Trophoblast cell (in vitro differentiated cells and primary cell): Measurements from ENCODE around the gene NFYC.
A peak's percentile ranks its signal among the peaks of the same experiment; 100 is the strongest.

Source experiments
- DNase-seq, 2 donors: peaks; one replicate each; pipeline ENCODE4 v3.0.0-alpha.2; 2016
- H2AFZ ChIP-seq: 2 replicates; pipeline ENCODE4 v1.6.1; 2013; ENCODE audit warnings: low read length, moderate library complexity, mild to moderate bottlenecking; ENCODE audit not compliant: insufficient read depth, poor library complexity
- H2AK5ac ChIP-seq: 2 replicates; pipeline ENCODE4 v1.6.1; 2013; ENCODE audit warnings: mild to moderate bottlenecking, low read length
- H2BK120ac ChIP-seq: 2 replicates; pipeline ENCODE4 v1.6.1; 2013; ENCODE audit warnings: low read length, mild to moderate bottlenecking, moderate library complexity; ENCODE audit not compliant: insufficient read depth, poor library complexity
- H2BK12ac ChIP-seq: 2 replicates; pipeline ENCODE4 v1.6.1; 2013; ENCODE audit warnings: mild to moderate bottlenecking, low read length, moderate library complexity
- H2BK5ac ChIP-seq: 2 replicates; pipeline ENCODE4 v1.6.1; 2013; ENCODE audit warnings: low read length, low read depth, moderate library complexity, mild to moderate bottlenecking; ENCODE audit not compliant: poor library complexity
- H3K14ac ChIP-seq: 2 replicates; pipeline ENCODE4 v1.6.1; 2013; ENCODE audit warnings: mild to moderate bottlenecking, low read length
- H3K18ac ChIP-seq: 2 replicates; pipeline ENCODE4 v1.6.1; 2013; ENCODE audit warnings: mild to moderate bottlenecking, low read length
- H3K23ac ChIP-seq: 2 replicates; pipeline ENCODE4 v1.6.1; 2013; ENCODE audit warnings: low read length
- H3K27ac ChIP-seq: 2 replicates; pipeline ENCODE4 v1.5.1; 2013; ENCODE audit warnings: low read depth, mild to moderate bottlenecking, inconsistent platforms, low read length, moderate library complexity
- H3K27me3 ChIP-seq: 2 replicates; pipeline ENCODE4 v1.6.1; 2013; ENCODE audit warnings: inconsistent platforms, mild to moderate bottlenecking, low read length, moderate library complexity; ENCODE audit not compliant: insufficient read depth
- H3K36me3 ChIP-seq, 2 experiments: 1 replicate in 1 of 2; 2 replicates in 1 of 2; pipeline ENCODE4 v1.6.1; 2013; ENCODE audit warnings: low read length in 2 of 2, mild to moderate bottlenecking in 2 of 2, moderate library complexity in 1 of 2; ENCODE audit not compliant: insufficient read depth in 2 of 2, control insufficient read depth in 1 of 2
- H3K4ac ChIP-seq: 2 replicates; pipeline ENCODE4 v1.6.1; 2013; ENCODE audit warnings: low read depth, mild to moderate bottlenecking, low read length, moderate library complexity
- H3K4me1 ChIP-seq, 2 experiments: 1 replicate in 1 of 2; 2 replicates in 1 of 2; pipeline ENCODE4 v1.6.1; 2013; ENCODE audit warnings: low read length in 2 of 2, mild to moderate bottlenecking in 2 of 2, moderate library complexity in 1 of 2; ENCODE audit not compliant: insufficient read depth in 2 of 2, control insufficient read depth in 1 of 2
- H3K4me2 ChIP-seq: 2 replicates; pipeline ENCODE4 v1.6.1; 2013; ENCODE audit warnings: inconsistent platforms, mild to moderate bottlenecking, low read length, moderate library complexity
- H3K4me3 ChIP-seq: 2 replicates; pipeline ENCODE4 v1.5.1; 2013; ENCODE audit warnings: mild to moderate bottlenecking, low read depth, low read length, inconsistent platforms
- H3K79me1 ChIP-seq: one replicate; pipeline ENCODE4 v1.6.1; 2013; ENCODE audit warnings: low read length
- H3K79me2 ChIP-seq: 2 replicates; pipeline ENCODE4 v1.6.1; 2013; ENCODE audit warnings: low read length, mild to moderate bottlenecking; ENCODE audit not compliant: control insufficient read depth, insufficient read depth, poor library complexity
- H3K9ac ChIP-seq: 2 replicates; pipeline ENCODE4 v1.6.1; 2013; ENCODE audit warnings: mild to moderate bottlenecking, low read length
- H3K9me3 ChIP-seq: 2 replicates; pipeline ENCODE4 v1.6.1; 2013; ENCODE audit warnings: low read depth, mild to moderate bottlenecking, control low read depth, inconsistent platforms, low read length; ENCODE audit not compliant: insufficient read depth
- H4K12ac ChIP-seq: 2 replicates; pipeline ENCODE4 v1.6.1; 2013; ENCODE audit warnings: low read depth, mild to moderate bottlenecking, low read length, moderate library complexity
- H4K8ac ChIP-seq: 2 replicates; pipeline ENCODE4 v1.6.1; 2013; ENCODE audit warnings: low read depth, mild to moderate bottlenecking, low read length, moderate library complexity
- H4K91ac ChIP-seq: one replicate; pipeline ENCODE4 v1.6.1; 2013; ENCODE audit warnings: low read depth, mild to moderate bottlenecking, low read length, moderate library complexity
- WGBS: extraction: QIAGEN DNeasy Blood & Tissue Kit; methylation state at CpG from one replicate; pipeline ENCODE4 v1.1.7; 2013; ENCODE audit warnings: missing lambda C conversion rate; ENCODE audit not compliant: insufficient read length, insufficient coverage; ENCODE audit errors: extremely low coverage; 5-methylcytosine and 5-hydroxymethylcytosine counted together

NFYC gene

DNA sequence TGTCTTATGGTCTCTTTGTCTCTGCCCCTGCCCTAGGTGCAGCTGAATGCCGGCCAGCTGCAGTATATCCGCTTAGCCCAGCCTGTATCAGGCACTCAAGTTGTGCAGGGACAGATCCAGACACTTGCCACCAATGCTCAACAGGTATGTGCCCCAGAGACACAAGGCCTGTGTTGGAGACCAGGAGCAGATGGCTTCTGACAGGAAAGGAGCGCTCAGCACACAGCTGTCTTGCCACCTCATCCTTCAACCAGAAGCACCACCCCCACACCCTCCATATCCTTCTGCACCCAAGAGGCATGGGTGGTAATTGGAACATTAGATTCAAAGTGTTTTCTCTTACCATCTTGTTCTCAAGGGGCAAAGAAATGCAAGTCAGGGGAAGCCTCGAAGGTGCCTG is 75.1 kb downstream of the NFYC start:
- Histone ChIP-seq H3K9ac (no peak overlapping the region), H3K4me3 (no peak overlapping the region), H3K79me1 (no peaks in the 10 kb centered on the region), H3K4me1 (peaks cover 0 to 2% of the 10 kb centered on the region in 2 experiments), H3K23ac (no peak overlapping the region), H2AK5ac (no peak overlapping the region), H2AFZ (no peak overlapping the region), H2BK5ac (no peak overlapping the region), H2BK12ac (no peak overlapping the region), H4K91ac (no peak overlapping the region), H4K12ac (no peak overlapping the region), H3K27me3 (no peaks in the 10 kb centered on the region), H3K4ac (no peak overlapping the region), H3K14ac (no peak overlapping the region), H4K8ac (no peak overlapping the region), H3K79me2 (no peaks in the 10 kb centered on the region), H3K18ac (no peak overlapping the region), H3K36me3 (peaks cover 39 to 64% of the 10 kb centered on the region in 2 experiments), H3K9me3 (no peaks in the 10 kb centered on the region), H3K4me2 (no peak overlapping the region), H2BK120ac (no peak overlapping the region), H3K27ac (no peak overlapping the region)
- no peak for DNase-seq
- no CpG with 5 or more reads among the region's 4 CpGs for WGBS

DNA sequence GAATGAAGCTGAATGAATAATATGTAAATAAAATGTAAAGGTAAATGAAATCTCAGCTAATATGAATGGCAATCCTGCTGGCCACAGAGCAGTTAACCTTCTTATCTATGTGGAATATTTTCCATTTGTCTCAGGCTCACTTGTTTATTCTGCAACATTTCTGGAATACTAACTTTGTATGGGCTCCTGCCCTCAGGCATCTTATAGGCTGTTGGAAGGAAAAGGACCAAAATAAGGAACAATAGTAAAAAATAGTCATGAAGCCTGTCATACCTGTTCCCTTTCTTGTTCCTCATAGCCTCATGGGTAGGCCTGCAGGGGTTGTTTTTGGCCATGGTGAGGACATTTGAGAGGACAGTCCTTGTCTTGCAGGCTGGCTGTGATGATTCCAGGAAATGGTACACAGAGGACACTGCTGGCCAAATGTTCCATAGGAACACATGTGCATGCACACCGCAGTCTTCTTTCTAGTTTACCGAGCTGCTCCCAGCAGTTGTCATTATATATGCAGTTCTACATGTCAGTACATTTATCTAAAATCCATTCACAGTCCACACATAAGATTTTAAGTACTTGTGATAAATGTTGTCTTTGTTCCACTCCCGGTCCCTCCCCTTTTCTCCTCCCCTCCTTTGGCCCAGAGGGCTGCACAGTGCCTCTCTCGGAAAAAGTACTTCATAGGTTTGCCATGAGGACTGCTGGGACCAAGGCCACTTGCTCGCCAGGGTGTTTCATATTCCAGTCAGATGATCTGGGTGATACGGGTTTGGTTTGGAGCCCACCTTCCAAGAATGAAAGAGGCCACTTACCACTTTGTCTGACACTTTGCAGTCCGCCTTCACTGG is 76.9 kb downstream of the NFYC start:
- Histone ChIP-seq H3K18ac (no peak overlapping the region), H3K4me1 (peaks cover 0 to 2% of the 10 kb centered on the region in 2 experiments), H3K4me2 (no peak overlapping the region), H2BK5ac (no peak overlapping the region), H4K12ac (no peak overlapping the region), H2BK120ac (no peak overlapping the region), H3K79me2 (no peaks in the 10 kb centered on the region), H2BK12ac (no peak overlapping the region), H2AK5ac (no peak overlapping the region), H4K91ac (no peak overlapping the region), H3K4me3 (no peak overlapping the region), H3K14ac (no peak overlapping the region), H3K23ac (no peak overlapping the region), H3K79me1 (no peaks in the 10 kb centered on the region), H3K9ac (no peak overlapping the region), H3K27ac (no peak overlapping the region), H3K27me3 (no peaks in the 10 kb centered on the region), H3K36me3 (peaks cover 42 to 66% of the 10 kb centered on the region in 2 experiments), H3K4ac (no peak overlapping the region), H3K9me3 (no peaks in the 10 kb centered on the region), H4K8ac (no peak overlapping the region), H2AFZ (no peak overlapping the region)
- WGBS = no CpG with 5 or more reads among the region's 7 CpGs
- DNase-seq = peak; percentile 90 to 97

DNA sequence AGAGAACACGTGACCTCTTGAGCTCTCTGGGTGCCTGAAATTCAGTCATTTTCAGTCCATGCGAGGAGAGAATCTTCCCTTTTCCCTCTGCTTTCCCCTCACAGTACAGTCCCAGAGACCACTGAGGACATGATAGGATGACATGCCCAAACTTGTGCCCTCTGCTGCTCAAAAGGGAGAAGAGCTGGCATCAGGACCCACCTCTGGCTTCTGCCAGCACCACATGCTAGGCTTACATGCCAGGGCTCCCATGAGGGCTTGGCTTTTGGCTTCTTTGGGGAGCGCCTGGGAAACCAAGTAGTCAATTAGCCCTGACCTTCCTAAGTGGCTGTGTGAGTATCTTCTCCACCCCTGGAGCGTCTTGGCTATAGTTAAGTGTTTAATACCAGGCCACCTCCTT is 78.3 kb downstream of the NFYC start:
- Histone ChIP-seq H2BK120ac (no peak overlapping the region), H3K27me3 (no peaks in the 10 kb centered on the region), H3K4ac (no peak overlapping the region), H3K9ac (no peak overlapping the region), H2BK12ac (no peak overlapping the region), H3K27ac (no peak overlapping the region), H2AK5ac (no peak overlapping the region), H2BK5ac (no peak overlapping the region), H3K79me1 (no peaks in the 10 kb centered on the region), H3K14ac (no peak overlapping the region), H3K23ac (no peak overlapping the region), H3K18ac (no peak overlapping the region), H3K4me1 (peaks cover 0 to 2% of the 10 kb centered on the region in 2 experiments), H4K91ac (no peak overlapping the region), H3K4me3 (no peak overlapping the region), H4K8ac (no peak overlapping the region), H3K9me3 (no peaks in the 10 kb centered on the region), H4K12ac (no peak overlapping the region), H2AFZ (no peak overlapping the region), H3K36me3 (peaks cover 41 to 57% of the 10 kb centered on the region in 2 experiments), H3K79me2 (no peaks in the 10 kb centered on the region), H3K4me2 (no peak overlapping the region)
- DNase-seq = no peak
- WGBS = no CpG with 5 or more reads among the region's 4 CpGs

DNA sequence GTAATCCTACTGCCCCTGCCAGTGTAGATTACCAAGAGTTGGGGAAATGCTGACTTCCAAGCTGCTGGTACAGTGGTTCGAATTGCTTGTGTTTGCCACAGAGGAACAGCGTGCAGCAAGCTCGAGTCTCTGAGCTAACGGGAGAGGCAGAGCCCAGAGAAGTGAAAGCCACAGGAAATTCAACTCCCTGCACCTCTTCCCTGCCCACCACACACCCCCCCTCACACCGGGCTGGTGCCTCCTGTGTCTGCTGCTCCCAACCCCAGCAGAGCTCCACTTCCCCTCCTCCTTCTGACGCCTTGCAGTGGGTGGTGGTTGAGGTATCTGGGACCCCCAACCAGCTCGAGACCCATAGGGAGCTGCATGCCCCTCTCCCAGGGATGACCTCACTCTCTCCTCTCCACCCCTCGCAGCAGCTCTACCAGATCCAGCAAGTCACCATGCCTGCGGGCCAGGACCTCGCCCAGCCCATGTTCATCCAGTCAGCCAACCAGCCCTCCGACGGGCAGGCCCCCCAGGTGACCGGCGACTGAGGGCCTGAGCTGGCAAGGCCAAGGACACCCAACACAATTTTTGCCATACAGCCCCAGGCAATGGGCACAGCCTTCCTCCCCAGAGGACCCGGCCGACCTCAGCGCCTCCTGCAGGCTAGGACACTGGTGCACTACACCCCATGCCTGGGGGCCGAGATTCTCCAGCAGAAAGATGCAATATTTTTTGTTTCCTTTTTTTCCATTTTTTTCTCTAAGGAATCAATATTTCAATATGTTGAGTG is 79.0 kb downstream of the NFYC start:
- Histone ChIP-seq H3K18ac (no peak overlapping the region), H3K14ac (no peak overlapping the region), H4K12ac (no peak overlapping the region), H2BK120ac (no peak overlapping the region), H4K8ac (no peak overlapping the region), H2AFZ (no peak overlapping the region), H3K4me2 (no peak overlapping the region), H3K36me3 (peaks cover 41 to 51% of the 10 kb centered on the region in 2 experiments), H2BK12ac (no peak overlapping the region), H3K27me3 (no peaks in the 10 kb centered on the region), H3K9me3 (no peaks in the 10 kb centered on the region), H2BK5ac (no peak overlapping the region), H4K91ac (no peak overlapping the region), H3K4me3 (no peak overlapping the region), H3K79me1 (no peaks in the 10 kb centered on the region), H3K79me2 (no peaks in the 10 kb centered on the region), H3K4ac (no peak overlapping the region), H3K23ac (no peak overlapping the region), H3K9ac (no peak overlapping the region), H3K27ac (no peak overlapping the region), H3K4me1 (peaks cover 0 to 2% of the 10 kb centered on the region in 2 experiments), H2AK5ac (no peak overlapping the region)
- no CpG with 5 or more reads among the region's 18 CpGs for WGBS
- no peak for DNase-seq
